Left lung (tissue), 10 donors: ENCODE data around the gene CLTA. TPM values are rescaled to one million over a fixed set of nuclear protein-coding genes. Genes with fewer than 3 reads are reported as not detected.

Source experiments
- ATAC-seq: fragments of 200-7000 bp; cut with Tn5 transposase; one replicate; pipeline ENCODE4 v1.9.1; 2020; ENCODE audit warnings: moderate library complexity
- DNase-seq, 4 donors: peaks; one replicate each; pipeline ENCODE4 v3.0.0-alpha.2; 2013 to 2020
- H3K27ac ChIP-seq, 2 donors: fragments of 200-600 bp; sonication (generic) in 1 of 2; one replicate each; pipeline versions ENCODE4 v1.5.0 to v1.8.0; 2020 to 2021
- H3K27me3 ChIP-seq, 2 donors: fragments of 200-600 bp; sonication (generic) in 1 of 2; one replicate each; pipeline versions ENCODE4 v1.5.0 to v1.8.0; 2020 to 2021
- H3K36me3 ChIP-seq, 2 donors: fragments of 200-600 bp; sonication (generic) in 1 of 2; one replicate each; pipeline versions ENCODE4 v1.5.0 to v1.8.0; 2020 to 2021
- H3K4me1 ChIP-seq, 2 donors: fragments of 200-600 bp; one replicate each; pipeline ENCODE4 v1.8.0; 2021
- H3K4me3 ChIP-seq, 2 donors: fragments of 200-600 bp; sonication (generic) in 1 of 2; one replicate each; pipeline versions ENCODE4 v1.5.0 to v1.8.0; 2020 to 2021; ENCODE audit warnings: mild to moderate bottlenecking in 1 of 2
- H3K9me3 ChIP-seq, 2 donors: fragments of 200-600 bp; sonication (generic) in 1 of 2; one replicate each; pipeline versions ENCODE4 v1.5.0 to v1.8.0; 2020 to 2021
- intact Hi-C, 2 donors: fragments of 100-400 bp; cut with DNase I; formaldehyde crosslinking; loops; one replicate each; pipeline versions ENCODE4 v1.11.2 to v1.14.2; 2022
- polyA plus RNA-seq, 6 donors: library from polyadenylated mRNA; unstranded; fragments of 120-200 nt; gene quantifications; one replicate each; pipeline ENCODE4 v1.2.1, GENCODE V29; 2013; ENCODE audit not compliant: insufficient read length in 6 of 6
- total RNA-seq, 2 donors: library from RNA; stranded (reverse); fragmentation: NEBNext Ultra II Directional; extraction: Animal tissue kit (Norgen Biotek cat#: 25700); gene quantifications; one replicate each; pipeline ENCODE4 v1.2.1, GENCODE V29; 2021
- TF ChIP-seq, protein P1 (sequence below), 2 donors: fragments of 200-600 bp; sonication (generic) in 1 of 2; IDR thresholded peaks; one replicate each; pipeline versions ENCODE4 v1.5.0 to v1.8.0; 2021; ENCODE audit warnings: antibody characterized with exemption in 2 of 2
- donor health status: DM: no; HTN: yes; CAD: no.
- donor health status: DM: no; HTN: no; CAD: no.

Gene CLTA
- total and polyA plus RNA-seq, 8 donors, result 199 to 237 (median 219) TPM

DNA sequence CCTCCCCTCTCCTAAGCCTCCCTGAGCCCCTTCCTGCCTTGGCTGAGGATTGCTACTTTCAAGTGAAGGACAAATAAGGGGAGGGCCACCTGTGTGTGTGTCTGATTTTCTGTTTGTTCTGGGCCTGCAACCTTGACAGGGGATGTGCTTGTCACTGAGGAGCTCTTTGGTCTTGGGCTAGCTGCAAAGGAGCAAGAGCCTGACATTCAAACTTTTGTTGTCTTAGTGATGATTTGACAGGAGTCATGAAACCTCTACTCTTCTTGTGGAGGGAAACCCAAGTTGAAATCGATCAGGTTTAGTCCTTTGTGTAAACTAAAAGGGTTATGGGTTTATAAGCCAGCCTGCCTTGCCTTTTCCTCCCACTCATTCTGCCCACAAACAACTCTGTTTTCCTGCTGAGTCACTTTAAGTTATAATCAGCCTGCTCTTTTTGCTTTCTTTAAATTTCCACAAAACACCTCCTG, 16.9 kb downstream of the CLTA start:
- Histone ChIP-seq H3K4me1 (peaks cover 7 to 42% of the 10 kb centered on the region in 2 donors), H3K9me3 (no peaks in the 10 kb centered on the region), H3K36me3 (peaks cover 0 to 99% of the 10 kb centered on the region in 2 donors), H3K4me3 (no peak overlapping the region), H3K27me3 (no peaks in the 10 kb centered on the region), H3K27ac (peak overlapping the region in 1 of 2 donors; percentile 9)
- DNase-seq (no peak), ATAC-seq (peak; percentile 19)
- intact Hi-C loops, result no loop called here
- TF ChIP-seq, protein P1, sequence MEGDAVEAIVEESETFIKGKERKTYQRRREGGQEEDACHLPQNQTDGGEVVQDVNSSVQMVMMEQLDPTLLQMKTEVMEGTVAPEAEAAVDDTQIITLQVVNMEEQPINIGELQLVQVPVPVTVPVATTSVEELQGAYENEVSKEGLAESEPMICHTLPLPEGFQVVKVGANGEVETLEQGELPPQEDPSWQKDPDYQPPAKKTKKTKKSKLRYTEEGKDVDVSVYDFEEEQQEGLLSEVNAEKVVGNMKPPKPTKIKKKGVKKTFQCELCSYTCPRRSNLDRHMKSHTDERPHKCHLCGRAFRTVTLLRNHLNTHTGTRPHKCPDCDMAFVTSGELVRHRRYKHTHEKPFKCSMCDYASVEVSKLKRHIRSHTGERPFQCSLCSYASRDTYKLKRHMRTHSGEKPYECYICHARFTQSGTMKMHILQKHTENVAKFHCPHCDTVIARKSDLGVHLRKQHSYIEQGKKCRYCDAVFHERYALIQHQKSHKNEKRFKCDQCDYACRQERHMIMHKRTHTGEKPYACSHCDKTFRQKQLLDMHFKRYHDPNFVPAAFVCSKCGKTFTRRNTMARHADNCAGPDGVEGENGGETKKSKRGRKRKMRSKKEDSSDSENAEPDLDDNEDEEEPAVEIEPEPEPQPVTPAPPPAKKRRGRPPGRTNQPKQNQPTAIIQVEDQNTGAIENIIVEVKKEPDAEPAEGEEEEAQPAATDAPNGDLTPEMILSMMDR (IDR thresholded peaks at IDR 0.05), result no peak

DNA sequence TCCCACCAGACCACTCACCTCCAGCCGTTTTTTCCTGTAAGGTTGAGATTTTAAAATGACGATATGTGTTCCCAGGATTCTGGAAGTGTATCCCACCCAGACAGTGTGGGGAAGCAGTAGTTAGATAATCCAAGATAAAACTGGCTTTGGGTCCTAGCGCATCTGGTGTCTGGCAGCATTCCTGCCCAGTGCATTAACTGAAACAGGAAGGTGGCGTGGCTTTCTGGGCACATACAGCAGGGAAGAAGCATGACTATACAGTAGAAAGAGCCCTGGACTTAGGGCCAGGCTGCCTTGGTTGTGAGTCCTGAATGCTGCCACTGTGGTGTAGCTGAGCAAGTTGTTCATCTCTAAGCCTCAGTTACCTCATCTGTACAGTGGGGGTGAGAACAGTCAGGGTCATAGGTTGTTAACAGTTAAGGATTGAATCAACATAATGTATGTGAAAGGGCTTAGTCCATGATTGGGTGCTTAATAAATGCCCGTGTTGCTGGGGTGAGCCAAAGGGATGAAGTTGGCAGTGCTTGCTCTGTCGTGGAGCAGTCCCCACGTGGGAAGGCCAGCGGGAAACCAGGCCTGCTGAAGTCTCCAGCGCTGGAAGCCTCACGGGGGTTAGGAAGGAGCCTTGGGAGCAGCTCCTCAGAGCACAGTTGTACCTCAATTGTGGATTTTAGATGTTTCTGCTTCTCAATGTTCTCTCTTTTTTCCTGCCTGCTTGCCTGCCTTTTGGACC, 18.0 kb downstream of the CLTA start:
- DNase-seq (no peak), ATAC-seq (no peak)
- Histone ChIP-seq H3K27ac (peak overlapping the region in 1 of 2 donors; percentile 13), H3K27me3 (no peaks in the 10 kb centered on the region), H3K36me3 (peaks cover 0 to 99% of the 10 kb centered on the region in 2 donors), H3K4me1 (peaks cover 7 to 42% of the 10 kb centered on the region in 2 donors), H3K4me3 (no peak overlapping the region), H3K9me3 (no peaks in the 10 kb centered on the region)
- TF ChIP-seq, protein P1 (IDR thresholded peaks at IDR 0.05), result no peak
- intact Hi-C loops, result no loop called here

DNA sequence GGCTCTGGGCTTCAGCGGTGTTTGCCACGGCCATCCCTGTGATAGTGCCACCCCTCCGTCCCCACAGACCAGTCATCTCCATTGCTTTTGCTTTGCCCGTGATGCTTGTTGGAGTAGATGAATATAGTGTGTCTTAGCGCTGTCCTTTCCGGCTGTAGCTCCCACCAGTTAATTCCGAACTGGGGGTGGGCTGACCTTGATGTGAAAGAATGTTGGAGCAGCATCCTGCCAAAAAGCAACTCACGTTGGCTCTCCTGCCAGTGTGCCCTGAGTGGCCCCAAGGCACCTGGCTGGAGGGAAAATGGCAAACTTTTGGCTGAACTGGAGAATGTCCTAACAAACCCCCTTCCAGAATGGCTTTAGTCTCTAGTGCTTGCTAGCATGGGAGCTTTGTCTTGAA, 20.0 kb downstream of the CLTA start:
- TF ChIP-seq, protein P1 (IDR thresholded peaks at IDR 0.05), result no peak

DNA sequence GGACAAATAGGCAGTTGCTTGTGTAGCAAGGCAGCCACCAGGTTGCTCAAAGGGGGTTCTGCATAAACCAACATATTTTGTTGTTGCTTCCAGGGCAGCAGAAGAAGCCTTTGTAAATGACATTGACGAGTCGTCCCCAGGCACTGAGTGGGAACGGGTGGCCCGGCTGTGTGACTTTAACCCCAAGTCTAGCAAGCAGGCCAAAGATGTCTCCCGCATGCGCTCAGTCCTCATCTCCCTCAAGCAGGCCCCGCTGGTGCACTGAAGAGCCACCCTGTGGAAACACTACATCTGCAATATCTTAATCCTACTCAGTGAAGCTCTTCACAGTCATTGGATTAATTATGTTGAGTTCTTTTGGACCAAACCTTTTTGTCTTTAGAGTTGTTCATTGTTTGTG, 20.8 kb downstream of the CLTA start:
- no peaks in the 10 kb centered on the region for H3K9me3 ChIP-seq
- intact Hi-C loops, result no loop called here
- H3K4me3 ChIP-seq, result no peak overlapping the region
- H3K4me1 ChIP-seq, result peaks cover 7 to 41% of the 10 kb centered on the region in 2 donors
- ATAC-seq, result no peak
- H3K27ac ChIP-seq, result peak overlapping the region in 1 of 2 donors; percentile 35
- H3K27me3 ChIP-seq, result no peaks in the 10 kb centered on the region
- peaks cover 0 to 91% of the 10 kb centered on the region in 2 donors for H3K36me3 ChIP-seq
- TF ChIP-seq, protein P1 (IDR thresholded peaks at IDR 0.05), result no peak
- DNase-seq, result no peak

More for the DNA sequence above, 20.0 kb downstream of the CLTA start:
- Histone ChIP-seq H3K27ac (no peak overlapping the region), H3K4me3 (no peak overlapping the region), H3K36me3 (peaks cover 0 to 97% of the 10 kb centered on the region in 2 donors), H3K4me1 (peaks cover 7 to 46% of the 10 kb centered on the region in 2 donors), H3K9me3 (no peaks in the 10 kb centered on the region), H3K27me3 (no peaks in the 10 kb centered on the region)
- no peak for DNase-seq
- no peak for ATAC-seq
- intact Hi-C loops, result no loop called here

DNA sequence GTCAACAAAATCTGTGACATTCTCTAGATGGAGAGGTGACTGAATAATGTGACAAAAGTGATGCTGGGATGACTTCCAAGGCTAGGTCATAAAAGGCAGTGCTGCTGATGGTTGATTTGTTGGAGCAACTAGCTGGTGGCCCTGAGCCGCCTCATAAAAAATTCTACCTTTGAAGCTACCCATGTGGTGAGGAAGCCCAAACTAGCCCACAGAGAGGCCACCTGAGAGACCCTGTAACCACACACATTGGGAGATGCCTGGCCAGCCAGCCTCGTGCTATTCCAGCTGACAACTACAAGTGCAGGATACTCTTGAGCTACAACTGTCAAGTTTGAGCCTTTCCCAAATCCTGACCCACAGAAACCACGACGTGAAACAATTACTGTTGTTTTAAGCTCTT, 22.7 kb downstream of the CLTA start:
- no peak overlapping the region for H3K27ac ChIP-seq
- H3K4me1 ChIP-seq, result peaks cover 0 to 24% of the 10 kb centered on the region in 2 donors
- H3K9me3 ChIP-seq, result no peaks in the 10 kb centered on the region
- no peak for DNase-seq
- H3K27me3 ChIP-seq, result no peaks in the 10 kb centered on the region
- intact Hi-C loops, result no loop called here
- no peak for ATAC-seq
- TF ChIP-seq, protein P1 (IDR thresholded peaks at IDR 0.05), result no peak
- H3K36me3 ChIP-seq, result peaks cover 0 to 92% of the 10 kb centered on the region in 2 donors
- H3K4me3 ChIP-seq, result no peak overlapping the region
